Pancreas (tissue), 10 donors: ENCODE results near the gene F11R. TPM values are rescaled to one million over a fixed set of nuclear protein-coding genes. Genes with fewer than 3 reads are reported as not detected.

Source experiments
- ATAC-seq, 4 donors: fragments of 200-7000 bp; cut with Tn5 transposase; one replicate each; pipeline versions ENCODE4 v1.8.0 to v1.9.1; 2020; ENCODE audit warnings: mild to moderate bottlenecking in 4 of 4, moderate library complexity in 4 of 4
- DNase-seq, 6 donors: peaks; one replicate each; pipeline ENCODE4 v3.0.0-alpha.2; 2020
- FAIRE-seq: peaks from 2 replicates; lab custom pipeline; 2012; peaks lifted over from hg19 to GRCh38; lab: Jason Lieb, UNC
- H3K27ac ChIP-seq, 4 donors: fragments of 200-600 bp; sonication (generic); 1 replicate in 3 of 4; 2 replicates in 1 of 4; pipeline versions ENCODE4 v1.5.0 to v1.8.0; 2020
- H3K27me3 ChIP-seq, 4 donors: fragments of 200-600 bp; one replicate each; pipeline ENCODE4 v1.8.0; 2021
- H3K36me3 ChIP-seq, 3 donors: fragments of 200-600 bp; sonication (generic) in 1 of 3; one replicate each; pipeline versions ENCODE4 v1.5.0 to v1.8.0; 2020 to 2021
- H3K4me1 ChIP-seq, 3 donors: fragments of 200-600 bp; one replicate each; pipeline ENCODE4 v1.8.0; 2021
- H3K4me3 ChIP-seq, 4 donors: fragments of 200-600 bp; sonication (generic) in 2 of 4; one replicate each; pipeline versions ENCODE4 v1.5.0 to v1.8.0; 2020 to 2021
- H3K9me3 ChIP-seq, 4 donors: fragments of 200-600 bp; one replicate each; pipeline ENCODE4 v1.8.0; 2021
- WGBS, 2 donors: extraction: QIAGEN DNeasy Blood & Tissue Kit; methylation state at CpG; one replicate each; pipeline ENCODE4 v1.1.7; 2013; 5-methylcytosine and 5-hydroxymethylcytosine counted together
- intact Hi-C, 3 donors: fragments of 100-400 bp; cut with DNase I; formaldehyde crosslinking; loops; one replicate each; pipeline versions ENCODE4 v1.11.1 to v1.14.2; 2022
- polyA plus RNA-seq, 2 donors: library from polyadenylated mRNA; stranded (reverse); fragments of 200-250 nt; gene quantifications; one replicate each; pipeline ENCODE4 v1.2.3, GENCODE V29; 2013
- total RNA-seq, 6 donors: library from RNA; stranded (reverse); fragmentation: NEBNext Ultra II Directional in 4 of 6; extraction: Animal tissue kit (Norgen Biotek cat#: 25700) in 4 of 6; gene quantifications; one replicate each; pipeline versions ENCODE4 v1.2.1 to v1.2.4, GENCODE V29; 2021 to 2023
- TF ChIP-seq, protein P1 (sequence below), 4 donors: fragments of 200-600 bp; sonication (generic) in 3 of 4; IDR thresholded peaks; one replicate each; pipeline versions ENCODE4 v1.5.0 to v1.8.0; 2021; ENCODE audit warnings: antibody characterized with exemption in 4 of 4
- donor health status: healthy with polysubstance abuse.
- donor health status: DM: no; HTN: no; CAD: no; lungs with moderate emphysema.
- donor health status: DM: no; HTN: no; CAD: no.
- donor health status: control.
- donor health status: control.
- donor health status: Bipolar disorder and iron deficiency.
- donor health status: DM: yes; HTN: yes; CAD: no.
- donor health status: DM: no; HTN: no; CAD: no.
- donor health status: DM: no; HTN: no; CAD: no.
- donor health status: DM: yes; HTN: yes; CAD: no.

F11R gene
- total and polyA plus RNA-seq, 8 donors: 22.7 to 59.5 (median 36.9) TPM

DNA sequence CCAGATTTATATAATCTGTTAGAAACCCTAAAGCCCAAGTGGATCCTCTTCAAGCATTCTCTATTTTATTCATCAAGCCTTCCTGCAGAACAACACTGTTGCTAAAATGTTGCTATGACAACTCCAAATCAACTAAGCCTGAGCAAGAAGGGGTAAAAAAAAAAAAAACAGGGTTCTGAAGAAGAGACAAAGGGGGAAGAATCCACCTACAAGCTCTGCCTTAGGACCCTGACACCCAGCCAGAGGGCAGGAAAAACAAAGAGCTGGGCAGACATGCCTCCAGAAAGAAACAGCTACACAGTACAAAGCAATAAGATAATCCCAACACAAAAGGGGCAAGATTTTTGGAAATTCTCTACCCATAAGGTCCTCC lies 23.6 kb upstream of the F11R start:
- FAIRE-seq (no peak), ATAC-seq (no peak), DNase-seq (no peak)
- H3K36me3 ChIP-seq: peaks cover 0 to 35% (median 18%) of the 10 kb centered on the region in 3 donors
- no peaks in the 10 kb centered on the region for H3K27me3 ChIP-seq
- peak overlapping the region in 3 of 4 donors; percentile 84 to 95 (median 85) for H3K27ac ChIP-seq
- H3K4me1 ChIP-seq: peaks cover 0 to 6% (median 6%) of the 10 kb centered on the region in 3 donors
- TF ChIP-seq, protein P1, sequence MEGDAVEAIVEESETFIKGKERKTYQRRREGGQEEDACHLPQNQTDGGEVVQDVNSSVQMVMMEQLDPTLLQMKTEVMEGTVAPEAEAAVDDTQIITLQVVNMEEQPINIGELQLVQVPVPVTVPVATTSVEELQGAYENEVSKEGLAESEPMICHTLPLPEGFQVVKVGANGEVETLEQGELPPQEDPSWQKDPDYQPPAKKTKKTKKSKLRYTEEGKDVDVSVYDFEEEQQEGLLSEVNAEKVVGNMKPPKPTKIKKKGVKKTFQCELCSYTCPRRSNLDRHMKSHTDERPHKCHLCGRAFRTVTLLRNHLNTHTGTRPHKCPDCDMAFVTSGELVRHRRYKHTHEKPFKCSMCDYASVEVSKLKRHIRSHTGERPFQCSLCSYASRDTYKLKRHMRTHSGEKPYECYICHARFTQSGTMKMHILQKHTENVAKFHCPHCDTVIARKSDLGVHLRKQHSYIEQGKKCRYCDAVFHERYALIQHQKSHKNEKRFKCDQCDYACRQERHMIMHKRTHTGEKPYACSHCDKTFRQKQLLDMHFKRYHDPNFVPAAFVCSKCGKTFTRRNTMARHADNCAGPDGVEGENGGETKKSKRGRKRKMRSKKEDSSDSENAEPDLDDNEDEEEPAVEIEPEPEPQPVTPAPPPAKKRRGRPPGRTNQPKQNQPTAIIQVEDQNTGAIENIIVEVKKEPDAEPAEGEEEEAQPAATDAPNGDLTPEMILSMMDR (IDR thresholded peaks at IDR 0.05): no peak
- intact Hi-C loops: no loop called here
- peak overlapping the region; percentile 80 to 96 (median 92) for H3K4me3 ChIP-seq
- H3K9me3 ChIP-seq: no peaks in the 10 kb centered on the region

GRCh38 chr1:161039546-161039945 lies 18.6 kb upstream of the F11R start:
- peak overlapping the region in 2 of 4 donors; percentile 56 to 66 for H3K27ac ChIP-seq

GRCh38 chr1:161039154-161039545 lies 18.2 kb upstream of the F11R start:
- H3K27ac ChIP-seq: peak overlapping the region; percentile 53 to 66 (median 54)
- ATAC-seq: peak; percentile 1 to 8 (median 4)
- intact Hi-C loops: no loop called here
- no peaks in the 10 kb centered on the region for H3K9me3 ChIP-seq
- TF ChIP-seq, protein P1 (IDR thresholded peaks at IDR 0.05): no peak
- H3K4me1 ChIP-seq: peaks cover 0 to 6% (median 5%) of the 10 kb centered on the region in 3 donors
- DNase-seq: no peak
- peak overlapping the region; percentile 62 to 84 (median 71) for H3K4me3 ChIP-seq
- no peak for FAIRE-seq
- no peaks in the 10 kb centered on the region for H3K27me3 ChIP-seq
- peaks cover 0 to 35% (median 18%) of the 10 kb centered on the region in 3 donors for H3K36me3 ChIP-seq
- 0 to 3% methylated on average over 2 to 3 of the region's 3 CpGs for WGBS, 2 donors

More at GRCh38 chr1:161039546-161039945, 18.6 kb upstream of the F11R start:
- H3K4me1 ChIP-seq: peaks cover 0 to 9% (median 9%) of the 10 kb centered on the region in 3 donors
- intact Hi-C loops: no loop called here
- H3K9me3 ChIP-seq: no peaks in the 10 kb centered on the region
- ATAC-seq (peak in 1 of 4 donors; percentile 1), FAIRE-seq (no peak), DNase-seq (no peak)
- H3K4me3 ChIP-seq: no peak overlapping the region
- TF ChIP-seq, protein P1 (IDR thresholded peaks at IDR 0.05): no peak
- peaks cover 0 to 35% (median 18%) of the 10 kb centered on the region in 3 donors for H3K36me3 ChIP-seq
- 51 to 56% methylated on average over 5 of the region's 5 CpGs for WGBS, 2 donors
- H3K27me3 ChIP-seq: no peaks in the 10 kb centered on the region

DNA sequence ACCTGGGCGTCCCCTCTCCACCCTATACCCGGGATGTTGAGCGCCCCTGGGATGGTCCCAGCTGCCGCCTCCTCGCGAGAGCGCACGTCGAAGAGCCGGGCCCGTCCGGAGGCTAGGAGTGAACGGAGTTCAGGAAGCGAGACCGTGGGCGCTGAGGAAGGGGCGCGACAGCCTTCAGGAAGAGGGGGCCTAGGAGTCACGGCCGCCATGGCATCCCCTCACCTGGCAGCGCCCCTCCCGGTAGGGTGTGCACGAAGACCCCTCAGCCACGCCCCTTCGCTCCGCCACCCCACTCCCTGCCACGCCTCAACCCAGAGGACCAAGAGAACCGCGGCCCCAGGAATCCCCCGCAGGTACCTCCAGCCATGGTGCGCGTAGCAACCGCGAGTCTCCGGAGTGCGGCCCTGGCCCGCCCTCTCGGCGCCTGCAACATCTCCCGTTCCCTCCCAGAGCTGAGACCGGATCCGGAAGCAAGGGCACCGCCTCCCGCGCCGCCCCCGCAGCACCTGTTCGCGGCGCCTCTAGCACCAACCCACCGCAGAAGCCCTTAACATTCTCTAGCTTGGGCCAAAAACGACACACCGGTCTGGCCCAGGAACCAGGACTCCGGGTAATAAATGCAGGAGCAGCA lies 17.7 kb upstream of the F11R start, which contains the start of gene TSTD1:
TSTD1 (minus strand) TSS at position 442 of the 631 bp plus-strand sequence; CDS start at position 367, 75 bp downstream.
- H3K27ac ChIP-seq: peak within 1 kb of the TSS; percentile 53 to 66 (median 54)
- H3K4me3 ChIP-seq: peak within 1 kb of the TSS; percentile 62 to 84 (median 71)
- peaks cover 0 to 35% (median 18%) of the 10 kb centered on the region in 3 donors for H3K36me3 ChIP-seq
- intact Hi-C loops: no loop called here
- H3K4me1 ChIP-seq: peaks cover 0 to 3% (median 3%) of the 10 kb centered on the region in 3 donors
- ATAC-seq: peak; percentile 90 to 96 (median 96)
- TF ChIP-seq, protein P1 (IDR thresholded peaks at IDR 0.05): no peak
- no peaks in the 10 kb centered on the region for H3K27me3 ChIP-seq
- no peak for FAIRE-seq
- H3K9me3 ChIP-seq: no peaks in the 10 kb centered on the region
- peak; percentile 76 to 89 (median 82) for DNase-seq
- 4 to 9% methylated on average over 52 to 54 of the region's 54 CpGs for WGBS, 2 donors
